Esophagus squamous epithelium (tissue), 4 donors: ENCODE results near the gene RFTN1.

ENCODE experiments used
- CTCF ChIP-seq, 6 experiments: fragments of 450-650 bp in 4 of 6; fragments of 200-600 bp in 2 of 6; sonication (generic) in 2 of 6; IDR thresholded peaks; one replicate each; pipeline ENCODE4 v1.5.1; 2016 to 2019; ENCODE audit warnings: antibody characterized with exemption in 6 of 6, mild to moderate bottlenecking in 4 of 6, moderate library complexity in 4 of 6
- POLR2A ChIP-seq, 4 donors: fragments of 450-650 bp; IDR thresholded peaks; one replicate each; pipeline ENCODE4 v1.6.1; 2017; ENCODE audit warnings: antibody characterized with exemption in 4 of 4, mild to moderate bottlenecking in 4 of 4, moderate library complexity in 3 of 4

GRCh38 chr3:16307832-16308531 lies 205.5 kb downstream of the RFTN1 start:
- TF ChIP-seq POLR2A (IDR thresholded peaks at IDR 0.05) (no peak), CTCF (IDR thresholded peaks at IDR 0.05) (no peak)
